RWPE1 (cell line): ENCODE measurements around the gene DDIT4L.

Source experiments
- CTCF ChIA-PET: fragments of 350-600 bp; sonication (Branson Sonifier 250); formaldehyde crosslinking; extraction: SDS; loops from one replicate; lab custom pipeline; 2021; lab: Yijun Ruan, JAX
- POLR2A ChIA-PET: fragments of 400-600 bp; formaldehyde crosslinking; extraction: SDS; loops from one replicate; lab custom pipeline; 2020; ENCODE audit warnings: antibody characterized with exemption; ENCODE audit not compliant: low non-redundant PET; lab: Yijun Ruan, JAX
- DNase-seq: peaks from one replicate; pipeline ENCODE4 v3.0.0; 2012; ENCODE audit warnings: low spot score
- H3K27ac ChIP-seq: fragments of 450-650 bp; 2 replicates; pipeline ENCODE4 v1.5.1; 2017
- CTCF ChIP-seq: fragments of 450-650 bp; conservative IDR thresholded peaks from 2 replicates; pipeline ENCODE4 v1.5.1; 2017; ENCODE audit warnings: low read depth, mild to moderate bottlenecking

The DDIT4L gene

GRCh38 chr4:100169491-100170485, 20.5 kb downstream of the DDIT4L start:
- CTCF ChIA-PET, result interaction anchor here (0.6 kb wide), 1 partner anchor 236 kb away, joined by 4 read pairs; no protein-coding TSS in a partner anchor

GRCh38 chr4:100168521-100168920, 21.7 kb downstream of the DDIT4L start:
- TF ChIP-seq CTCF, result no peak
- ChIA-PET POLR2A (no interaction called here), CTCF (no interaction called here)
- no peak for DNase-seq
- H3K27ac ChIP-seq, result no peak overlapping the region

More at GRCh38 chr4:100169491-100170485, 20.5 kb downstream of the DDIT4L start:
- no peak for DNase-seq
- TF ChIP-seq CTCF, result no peak
- no peak overlapping the region for H3K27ac ChIP-seq
- POLR2A ChIA-PET, result no interaction called here

- TF ChIP-seq CTCF, result no peak
- H3K27ac ChIP-seq, result no peak overlapping the region
- ChIA-PET CTCF (no interaction called here), POLR2A (no interaction called here)
- no peak for DNase-seq
Observed at GRCh38 chr4:100166297-100167039, 23.8 kb downstream of the DDIT4L start.

- H3K27ac ChIP-seq, result no peak overlapping the region
- POLR2A ChIA-PET, result no interaction called here
- TF ChIP-seq CTCF, result no peak
- CTCF ChIA-PET, result no interaction called here
- DNase-seq, result no peak
Observed at GRCh38 chr4:100165809-100166208, 24.5 kb downstream of the DDIT4L start.

- no peak for DNase-seq
- no peak overlapping the region for H3K27ac ChIP-seq
- TF ChIP-seq CTCF, result no peak
- ChIA-PET POLR2A (no interaction called here), CTCF (interaction anchor here (0.7 kb wide), 1 partner anchor 166 kb away, joined by 3 read pairs; no protein-coding TSS in a partner anchor)
Observed at GRCh38 chr4:100164808-100165760, 25.2 kb downstream of the DDIT4L start.
